Fibroblast of lung (primary cell): Measurements from ENCODE around the gene AGAP9. TPM values are rescaled to one million over a fixed set of nuclear protein-coding genes. Genes with fewer than 3 reads are reported as not detected.
"Not testable (repeated sequence)": the region's sequence is repeated elsewhere in the genome, so short reads cannot be mapped to it uniquely, and the experiment has no call there.

Experiments used
- DNase-seq, 2 donors: peaks; one replicate each; pipeline versions ENCODE4 v3.0.0 to v3.0.0-alpha.2; 2010; ENCODE audit warnings: low read depth in 2 of 2
- H2AFZ ChIP-seq: 2 replicates; pipeline ENCODE4 v1.5.1; 2012; ENCODE audit warnings: low read length, control low read depth, inconsistent platforms
- H3K27ac ChIP-seq: 2 replicates; pipeline ENCODE4 v1.5.1; 2011; ENCODE audit warnings: low read length, control low read depth; ENCODE audit not compliant: insufficient read depth
- H3K27me3 ChIP-seq: 2 replicates; pipeline ENCODE4 v1.5.1; 2011; ENCODE audit warnings: mild to moderate bottlenecking, low read length; ENCODE audit not compliant: control insufficient read depth, insufficient read depth
- H3K36me3 ChIP-seq: 2 replicates; pipeline ENCODE4 v1.5.1; 2011; ENCODE audit warnings: low read length; ENCODE audit not compliant: control insufficient read depth, insufficient read depth
- H3K4me1 ChIP-seq: 2 replicates; pipeline ENCODE4 v1.5.1; 2011; ENCODE audit warnings: low read length; ENCODE audit not compliant: control insufficient read depth, insufficient read depth; ENCODE audit errors: extremely low read depth
- H3K4me2 ChIP-seq: 2 replicates; pipeline ENCODE4 v1.5.1; 2011; ENCODE audit warnings: low read length, control low read depth; ENCODE audit not compliant: insufficient read depth; ENCODE audit errors: extremely low read depth
- H3K4me3 ChIP-seq, 4 experiments: fragments of 200-600 bp in 1 of 4; sonication (generic) in 1 of 4; replicated peaks in 1 of 4; 2 replicates each; pipeline ENCODE4 v1.5.1; 2011 to 2016; ENCODE audit warnings: low read length in 4 of 4, low read depth in 3 of 4, mild to moderate bottlenecking in 3 of 4, control low read depth in 2 of 4, inconsistent platforms in 1 of 4, mixed read lengths in 1 of 4; ENCODE audit not compliant: insufficient read depth in 1 of 4; ENCODE audit errors: control extremely low read depth in 1 of 4
- H3K79me2 ChIP-seq: 2 replicates; pipeline ENCODE4 v1.5.1; 2012; ENCODE audit warnings: mild to moderate bottlenecking, low read length, inconsistent platforms; ENCODE audit not compliant: control insufficient read depth, insufficient read depth
- H3K9ac ChIP-seq: 2 replicates; pipeline ENCODE4 v1.5.1; 2011; ENCODE audit warnings: mild to moderate bottlenecking, low read length, control low read depth; ENCODE audit not compliant: insufficient read depth
- H3K9me3 ChIP-seq: 2 replicates; pipeline ENCODE4 v1.5.1; 2012; ENCODE audit warnings: low read depth, low read length; ENCODE audit not compliant: control insufficient read depth, insufficient read depth
- H4K20me1 ChIP-seq: 2 replicates; pipeline ENCODE4 v1.5.1; 2011; ENCODE audit warnings: low read length; ENCODE audit not compliant: control insufficient read depth, insufficient read depth; ENCODE audit errors: extremely low read depth
- polyA plus RNA-seq, 2 donors: library from polyadenylated mRNA; depleted of rRNA in 1 of 2; stranded (reverse) in 1 of 2; unstranded in 1 of 2; fragments of >200 nt; gene quantifications; 2 replicates each; pipeline ENCODE4 v1.2.1, GENCODE V29; 2011 to 2012; ENCODE audit warnings: missing spikeins in 1 of 2
- total RNA-seq: library from RNA; depleted of rRNA; stranded (reverse); fragments of >200 nt; gene quantifications from 2 replicates; pipeline ENCODE4 v1.2.1, GENCODE V29; 2014

AGAP9 gene
- total and polyA plus RNA-seq, 2 donors (not counting 1 experiment from before 2014, with no cell fraction given) = 2.8 to 3.2 TPM

DNA sequence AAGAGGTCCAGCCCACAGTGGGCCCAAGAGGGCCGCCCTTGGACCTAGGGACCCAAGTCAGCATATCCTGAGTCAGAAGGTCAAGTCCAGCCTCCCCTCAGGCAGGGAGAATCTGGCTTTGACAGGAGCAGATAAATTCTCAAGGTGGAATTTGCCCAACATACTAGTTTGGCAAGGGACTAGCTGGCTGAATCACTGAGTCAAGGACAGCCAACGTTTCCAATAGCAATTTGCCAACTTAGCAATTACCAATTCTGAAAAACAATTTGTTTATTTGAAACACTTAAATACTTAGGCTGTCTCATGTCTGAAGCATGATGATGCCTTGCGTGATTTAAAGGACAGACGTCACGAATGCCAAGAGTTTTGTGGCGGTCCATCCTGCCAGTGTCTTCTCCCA, 29.2 kb downstream of the AGAP9 start:
- not testable (repeated sequence) for H3K4me1 ChIP-seq, H4K20me1 ChIP-seq, DNase-seq, H3K4me3 ChIP-seq, H3K36me3 ChIP-seq, H2AFZ ChIP-seq, H3K27me3 ChIP-seq, H3K4me2 ChIP-seq, H3K27ac ChIP-seq, H3K9ac ChIP-seq, H3K79me2 ChIP-seq, H3K9me3 ChIP-seq

- H3K9ac ChIP-seq, H3K36me3 ChIP-seq, H3K27me3 ChIP-seq, H3K27ac ChIP-seq, H3K4me2 ChIP-seq, H3K79me2 ChIP-seq, H3K9me3 ChIP-seq, H4K20me1 ChIP-seq, H3K4me1 ChIP-seq, DNase-seq, H2AFZ ChIP-seq, H3K4me3 ChIP-seq: not testable (repeated sequence)
These were observed 31.8 kb downstream of the AGAP9 start, which contains the start of gene FAM25G for GRCh38 chr10:47491600-47491999. Gene FAM25G, minus strand, starts transcription at chr10:47491700. Its CDS starts 26 bp downstream, at chr10:47491674.

DNA sequence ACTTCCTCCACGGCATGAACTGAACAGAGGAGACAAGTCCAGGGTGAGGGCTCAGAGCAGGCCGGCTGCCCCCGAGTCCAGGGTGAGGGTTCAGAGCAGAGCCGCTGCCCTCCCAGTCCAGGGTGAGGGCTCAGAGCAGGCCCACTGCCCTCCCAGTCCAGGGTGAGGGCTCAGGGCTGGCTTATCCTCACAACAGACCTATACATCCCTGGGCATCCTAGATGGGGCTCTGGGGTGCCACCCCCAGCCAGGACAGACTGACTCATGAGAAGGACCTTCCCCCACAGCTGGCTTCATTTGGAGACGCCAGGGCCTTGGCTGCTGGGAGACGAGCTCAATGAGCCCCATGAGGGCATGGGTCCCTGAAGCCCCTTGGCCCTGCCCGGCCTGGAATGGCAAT, 33.8 kb downstream of the AGAP9 start:
- not testable (repeated sequence) for H3K27ac ChIP-seq, H2AFZ ChIP-seq, H3K4me3 ChIP-seq, H3K9me3 ChIP-seq, DNase-seq, H4K20me1 ChIP-seq, H3K27me3 ChIP-seq, H3K36me3 ChIP-seq, H3K79me2 ChIP-seq, H3K4me1 ChIP-seq, H3K4me2 ChIP-seq, H3K9ac ChIP-seq

GRCh38 chr10:47485943-47486342, 37.5 kb downstream of the AGAP9 start:
- not testable (repeated sequence) for H3K4me1 ChIP-seq, H3K4me2 ChIP-seq, H3K9me3 ChIP-seq, H3K27me3 ChIP-seq, H2AFZ ChIP-seq, H3K4me3 ChIP-seq, H3K79me2 ChIP-seq, H3K36me3 ChIP-seq, H4K20me1 ChIP-seq, H3K9ac ChIP-seq, H3K27ac ChIP-seq
- DNase-seq = peak; percentile 8 to 71

GRCh38 chr10:47484786-47485185, 38.7 kb downstream of the AGAP9 start:
- not testable (repeated sequence) for H3K9me3 ChIP-seq, DNase-seq, H4K20me1 ChIP-seq, H3K4me2 ChIP-seq, H3K9ac ChIP-seq, H3K27ac ChIP-seq, H3K36me3 ChIP-seq, H2AFZ ChIP-seq, H3K27me3 ChIP-seq, H3K4me3 ChIP-seq, H3K4me1 ChIP-seq, H3K79me2 ChIP-seq

- not testable (repeated sequence) for H3K27me3 ChIP-seq, H3K36me3 ChIP-seq, DNase-seq, H3K79me2 ChIP-seq, H3K4me1 ChIP-seq, H3K4me3 ChIP-seq, H2AFZ ChIP-seq, H3K4me2 ChIP-seq, H3K9me3 ChIP-seq, H3K27ac ChIP-seq, H3K9ac ChIP-seq, H4K20me1 ChIP-seq
These were observed 39.5 kb downstream of the AGAP9 start, which contains the start of gene ANXA8 for GRCh38 chr10:47483923-47484322. Gene ANXA8, minus strand, starts transcription at chr10:47484115. Its CDS starts 182 bp downstream, at chr10:47483933.

DNA sequence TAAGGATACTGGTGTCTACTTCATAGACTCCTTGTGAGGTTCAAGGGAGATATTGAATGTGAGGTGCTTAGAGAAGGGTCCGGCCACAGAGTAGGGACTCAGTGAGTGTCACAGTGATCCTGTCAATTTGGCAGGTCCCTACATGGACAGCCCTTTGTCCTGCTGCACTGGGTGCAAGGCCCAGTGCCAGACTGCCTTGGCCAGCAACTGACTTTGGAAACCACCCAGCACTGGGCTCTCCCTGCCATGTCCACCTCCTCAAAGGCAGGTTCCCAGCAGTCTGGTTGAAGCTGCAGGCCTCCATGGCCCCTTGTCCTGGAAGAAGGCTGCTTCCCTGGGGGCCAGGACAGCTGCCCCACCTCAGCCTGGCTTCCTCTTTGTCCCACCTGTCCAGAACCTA, 41.1 kb downstream of the AGAP9 start:
- H3K4me2 ChIP-seq = not testable (repeated sequence)

More for the DNA sequence above, 41.1 kb downstream of the AGAP9 start:
- H3K4me1 ChIP-seq, DNase-seq, H4K20me1 ChIP-seq, H3K4me3 ChIP-seq, H3K79me2 ChIP-seq, H3K36me3 ChIP-seq, H3K9ac ChIP-seq, H3K9me3 ChIP-seq, H3K27ac ChIP-seq, H3K27me3 ChIP-seq, H2AFZ ChIP-seq: not testable (repeated sequence)
